Fibroblast of the aortic adventitia (primary cell): ENCODE results near the gene HHATL. TPM values are rescaled to one million over a fixed set of nuclear protein-coding genes. Genes with fewer than 3 reads are reported as not detected.

Source experiments
- DNase-seq: peaks from one replicate; pipeline ENCODE4 v3.0.0-alpha.2; 2010; ENCODE audit warnings: low read depth
- H3K4me3 ChIP-seq: 2 replicates; pipeline ENCODE4 v1.5.1; 2011; ENCODE audit warnings: low read depth, mild to moderate bottlenecking, control low read depth, low read length, moderate library complexity
- total RNA-seq: library from RNA; depleted of rRNA; stranded (reverse); fragments of >200 nt; gene quantifications from 2 replicates; pipeline ENCODE4 v1.2.3, GENCODE V29; 2012; ENCODE audit warnings: low replicate concordance
- TF ChIP-seq, protein P1 (sequence below): IDR thresholded peaks from 2 replicates; pipeline ENCODE4 v1.5.1; 2011; ENCODE audit warnings: mild to moderate bottlenecking, low read length, control low read depth, inconsistent platforms; ENCODE audit not compliant: insufficient read depth

Gene HHATL
- total RNA-seq, 1 donor, result not detected

DNA sequence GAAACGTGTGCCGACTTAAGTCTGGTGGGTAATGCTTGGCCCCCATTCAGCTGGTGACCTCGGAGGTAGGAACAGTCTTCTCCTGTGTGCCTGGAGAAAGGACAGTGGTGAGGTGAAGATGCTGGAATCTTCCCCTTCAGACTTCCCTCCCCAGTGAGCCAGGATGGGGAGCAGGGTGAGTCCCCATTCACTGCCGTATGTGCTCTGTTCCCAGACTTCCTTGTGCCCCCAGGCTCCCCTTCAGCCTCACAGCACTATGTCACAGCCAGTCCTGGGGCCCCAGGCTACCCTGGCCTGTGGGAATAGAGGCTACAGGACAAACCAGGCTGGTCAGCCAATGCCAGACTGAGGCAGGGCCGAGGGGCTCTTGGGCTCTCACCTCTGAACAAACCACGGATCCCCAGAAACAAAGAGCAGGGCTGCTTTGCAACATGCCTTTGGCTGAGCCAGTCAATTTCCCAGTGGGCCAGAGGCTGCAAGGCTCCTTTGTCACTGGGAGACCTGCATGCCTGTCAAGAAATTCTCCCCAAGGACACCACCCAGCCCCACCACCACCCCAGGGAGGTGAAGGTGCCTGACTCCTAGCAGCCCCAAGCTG lies 31.8 kb upstream of the HHATL start:
- no peak overlapping the region for H3K4me3 ChIP-seq
- TF ChIP-seq, protein P1, sequence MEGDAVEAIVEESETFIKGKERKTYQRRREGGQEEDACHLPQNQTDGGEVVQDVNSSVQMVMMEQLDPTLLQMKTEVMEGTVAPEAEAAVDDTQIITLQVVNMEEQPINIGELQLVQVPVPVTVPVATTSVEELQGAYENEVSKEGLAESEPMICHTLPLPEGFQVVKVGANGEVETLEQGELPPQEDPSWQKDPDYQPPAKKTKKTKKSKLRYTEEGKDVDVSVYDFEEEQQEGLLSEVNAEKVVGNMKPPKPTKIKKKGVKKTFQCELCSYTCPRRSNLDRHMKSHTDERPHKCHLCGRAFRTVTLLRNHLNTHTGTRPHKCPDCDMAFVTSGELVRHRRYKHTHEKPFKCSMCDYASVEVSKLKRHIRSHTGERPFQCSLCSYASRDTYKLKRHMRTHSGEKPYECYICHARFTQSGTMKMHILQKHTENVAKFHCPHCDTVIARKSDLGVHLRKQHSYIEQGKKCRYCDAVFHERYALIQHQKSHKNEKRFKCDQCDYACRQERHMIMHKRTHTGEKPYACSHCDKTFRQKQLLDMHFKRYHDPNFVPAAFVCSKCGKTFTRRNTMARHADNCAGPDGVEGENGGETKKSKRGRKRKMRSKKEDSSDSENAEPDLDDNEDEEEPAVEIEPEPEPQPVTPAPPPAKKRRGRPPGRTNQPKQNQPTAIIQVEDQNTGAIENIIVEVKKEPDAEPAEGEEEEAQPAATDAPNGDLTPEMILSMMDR, result no peak
- DNase-seq, result no peak

GRCh38 chr3:42733501-42734262 lies 31.1 kb upstream of the HHATL start:
- no peak overlapping the region for H3K4me3 ChIP-seq
- TF ChIP-seq, protein P1, result no peak
- no peak for DNase-seq

GRCh38 chr3:42732829-42733459 lies 30.3 kb upstream of the HHATL start:
- H3K4me3 ChIP-seq, result no peak overlapping the region
- no peak for DNase-seq
- TF ChIP-seq, protein P1, result no peak

GRCh38 chr3:42732196-42732828 lies 29.7 kb upstream of the HHATL start:
- DNase-seq, result no peak
- no peak overlapping the region for H3K4me3 ChIP-seq
- TF ChIP-seq, protein P1, result no peak

DNA sequence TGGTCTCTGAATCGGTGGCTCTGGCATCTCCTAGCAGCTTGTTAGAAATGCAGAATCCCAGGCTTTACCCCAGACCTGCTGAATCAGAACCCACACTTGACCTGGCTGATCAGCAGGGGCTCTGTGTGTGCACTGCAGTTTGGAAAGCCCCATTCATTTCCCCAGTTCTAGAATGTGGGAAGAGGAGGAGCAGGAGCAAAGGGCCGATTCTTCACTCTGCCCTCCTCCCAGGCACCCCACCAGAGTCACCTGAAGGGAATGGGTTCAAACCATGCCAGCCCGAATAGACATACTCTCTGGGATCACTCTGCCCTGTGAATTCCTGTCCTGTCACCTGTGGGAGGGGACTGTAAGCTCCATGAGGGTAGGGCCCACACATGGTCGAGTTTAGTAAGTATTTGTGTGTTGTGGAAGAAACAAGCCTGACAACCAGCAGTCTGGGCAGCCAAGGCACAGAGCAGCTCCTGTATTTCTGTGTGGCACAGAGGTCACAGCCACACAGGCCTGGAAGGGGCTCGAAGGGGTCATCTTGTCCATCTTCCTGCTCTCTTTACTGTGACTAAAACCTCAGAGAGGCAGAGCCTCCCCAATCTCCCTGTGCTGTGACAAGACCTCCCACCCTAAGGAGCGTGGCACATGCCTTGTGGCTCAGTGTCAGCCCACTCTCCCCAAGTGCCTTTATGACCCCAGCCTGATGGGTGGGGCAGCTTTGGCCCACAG lies 29.0 kb upstream of the HHATL start:
- TF ChIP-seq, protein P1, result no peak
- no peak overlapping the region for H3K4me3 ChIP-seq
- no peak for DNase-seq

GRCh38 chr3:42730706-42731420 lies 28.3 kb upstream of the HHATL start:
- TF ChIP-seq, protein P1, result no peak
- no peak overlapping the region for H3K4me3 ChIP-seq
- no peak for DNase-seq
